GM12864 (cell line): Measurements from ENCODE around the gene CYP4F8.
"Not testable (repeated sequence)": the region's sequence is repeated elsewhere in the genome, so short reads cannot be mapped to it uniquely, and the experiment has no call there.

Experiments used
- DNase-seq: peaks from one replicate; pipeline ENCODE4 v3.0.0-alpha.2; 2011; ENCODE audit warnings: low read depth
- H3K4me3 ChIP-seq: 2 replicates; pipeline ENCODE4 v1.5.1; 2011; ENCODE audit warnings: mild to moderate bottlenecking, low read depth, low read length, control low read depth
- CTCF ChIP-seq: IDR thresholded peaks from 2 replicates; pipeline ENCODE4 v1.5.1; 2011; ENCODE audit warnings: low read depth, mild to moderate bottlenecking, moderate library complexity, low read length, control low read depth, inconsistent platforms; ENCODE audit errors: missing control alignments

Gene CYP4F8

DNA sequence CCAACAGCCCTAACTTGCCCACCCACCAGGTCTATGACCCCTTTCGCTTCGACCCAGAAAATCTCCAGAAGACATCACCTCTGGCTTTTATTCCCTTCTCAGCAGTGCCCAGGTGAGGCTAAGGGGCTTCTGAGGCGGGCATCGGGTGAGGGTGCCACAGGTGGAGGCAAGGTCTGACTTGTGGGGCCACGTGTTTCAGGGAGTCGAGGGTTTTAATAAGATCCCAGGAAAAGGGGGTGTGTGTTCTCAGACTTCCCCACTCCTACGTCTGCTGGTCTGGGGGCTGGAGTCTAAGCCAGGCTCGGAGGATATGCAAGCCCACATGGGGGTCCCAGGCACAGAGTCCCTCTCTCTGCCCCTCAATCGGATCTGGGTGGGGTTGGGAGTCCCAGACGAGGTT, 30.9 kb upstream of the CYP4F8 start:
- H3K4me3 ChIP-seq = no peak overlapping the region
- no peak for TF ChIP-seq CTCF
- DNase-seq = no peak

GRCh38 chr19:15584541-15585115, 30.4 kb upstream of the CYP4F8 start:
- TF ChIP-seq CTCF = peak; percentile 93
- DNase-seq = peak; percentile 4
- no peak overlapping the region for H3K4me3 ChIP-seq

GRCh38 chr19:15587663-15588062, 27.4 kb upstream of the CYP4F8 start:
- TF ChIP-seq CTCF = no peak
- no peak for DNase-seq
- no peak overlapping the region for H3K4me3 ChIP-seq

- DNase-seq = no peak
- TF ChIP-seq CTCF = no peak
- no peak overlapping the region for H3K4me3 ChIP-seq
These were observed 26.8 kb upstream of the CYP4F8 start for GRCh38 chr19:15588265-15588664.

GRCh38 chr19:15589760-15590451, 25.1 kb upstream of the CYP4F8 start:
- no peak for DNase-seq
- no peak overlapping the region for H3K4me3 ChIP-seq
- TF ChIP-seq CTCF = no peak

GRCh38 chr19:15591796-15592195, 23.2 kb upstream of the CYP4F8 start:
- H3K4me3 ChIP-seq = no peak overlapping the region
- TF ChIP-seq CTCF = no peak
- no peak for DNase-seq

DNA sequence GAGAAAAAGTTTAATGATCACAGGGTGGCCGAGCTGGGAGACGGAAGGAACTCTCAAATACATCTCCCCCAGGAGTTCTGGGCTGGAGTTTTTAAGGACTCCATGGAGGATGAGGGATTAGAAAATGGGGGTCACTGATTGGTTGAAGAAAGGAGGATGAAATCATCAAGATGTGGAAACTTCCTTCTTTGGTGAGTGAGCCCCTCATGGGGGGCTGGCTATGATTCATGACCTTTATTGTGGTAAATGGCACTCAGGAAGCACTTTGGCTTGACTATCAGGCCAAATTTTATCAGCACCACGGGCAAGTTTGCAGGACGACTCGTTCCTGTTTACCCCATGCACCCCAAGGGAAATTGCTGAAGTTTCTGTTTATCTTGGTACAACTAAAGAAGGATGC, 22.5 kb upstream of the CYP4F8 start:
- DNase-seq, H3K4me3 ChIP-seq: not testable (repeated sequence)

- not testable (repeated sequence) for H3K4me3 ChIP-seq, DNase-seq
These were observed 21.3 kb upstream of the CYP4F8 start for GRCh38 chr19:15593766-15594165.
